HPDE6-E6E7 (cell line): ENCODE data around the gene GJD4.

Experiments
- DNase-seq: peaks from one replicate; pipeline ENCODE4 v3.0.0; 2011; ENCODE audit warnings: missing footprints; ENCODE audit errors: extremely low spot score

The GJD4 gene

DNA sequence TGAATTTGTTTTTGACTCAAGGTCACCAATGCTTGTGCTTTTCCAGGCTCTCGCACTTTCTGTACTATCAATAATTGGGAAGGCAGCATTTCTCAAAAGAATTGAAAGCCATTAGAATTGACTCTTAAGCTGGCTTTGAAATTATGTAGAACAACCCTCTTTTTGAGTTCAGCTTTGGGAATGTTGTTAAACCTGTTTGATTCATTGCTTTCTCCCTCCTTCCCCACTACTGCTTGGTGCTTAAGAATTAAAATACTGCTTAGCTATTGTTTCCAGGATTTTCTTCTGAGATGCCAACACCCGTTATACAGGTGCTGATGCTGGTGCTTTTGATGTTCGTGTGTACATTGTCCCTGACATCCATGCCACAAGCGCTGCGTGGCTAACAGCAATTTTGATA lies 52.5 kb downstream of the GJD4 start:
- DNase-seq = no peak
